NCI-H345 treated with DMSO at 0.1 percent for 48 hours (cell line): ENCODE data around the gene LCOR.
A peak's percentile ranks its signal among the peaks of the same experiment; 100 is the strongest.
"Not testable (repeated sequence)": the region's sequence is repeated elsewhere in the genome, so short reads cannot be mapped to it uniquely, and the experiment has no call there.

ENCODE experiments used
- DNase-seq: peaks from one replicate; lab custom pipeline; 2025; ENCODE audit not compliant: unreplicated experiment; lab: John Stamatoyannopoulos, UW

Gene LCOR

GRCh38 chr10:96838529-96838928, 6.4 kb downstream of the LCOR start:
- no peak for DNase-seq

- no peak for DNase-seq
Observed at GRCh38 chr10:96840841-96841518, 8.9 kb downstream of the LCOR start.

- DNase-seq, result no peak
Observed at GRCh38 chr10:96842896-96843723, 11.0 kb downstream of the LCOR start.

- no peak for DNase-seq
Observed at GRCh38 chr10:96843823-96844222, 11.7 kb downstream of the LCOR start.

- no peak for DNase-seq
Observed at GRCh38 chr10:96846395-96846794, 14.3 kb downstream of the LCOR start.

GRCh38 chr10:96846926-96847325, 14.8 kb downstream of the LCOR start:
- no peak for DNase-seq

- not testable (repeated sequence) for DNase-seq
Observed at GRCh38 chr10:96847356-96847755, 15.3 kb downstream of the LCOR start.

GRCh38 chr10:96850113-96850512, 18.0 kb downstream of the LCOR start:
- no peak for DNase-seq

- no peak for DNase-seq
Observed at GRCh38 chr10:96850825-96851224, 18.7 kb downstream of the LCOR start.

GRCh38 chr10:96851281-96851680, 19.2 kb downstream of the LCOR start:
- DNase-seq, result no peak

GRCh38 chr10:96856317-96856716, 24.2 kb downstream of the LCOR start:
- no peak for DNase-seq

GRCh38 chr10:96857301-96858012, 25.4 kb downstream of the LCOR start:
- DNase-seq, result no peak

GRCh38 chr10:96858038-96858705, 26.1 kb downstream of the LCOR start:
- no peak for DNase-seq

GRCh38 chr10:96858706-96859050, 26.6 kb downstream of the LCOR start:
- no peak for DNase-seq

- no peak for DNase-seq
Observed at GRCh38 chr10:96860631-96861277, 28.7 kb downstream of the LCOR start.

GRCh38 chr10:96863922-96864543, 31.9 kb downstream of the LCOR start:
- DNase-seq, result peak; percentile 69

GRCh38 chr10:96873086-96873485, 41.0 kb downstream of the LCOR start:
- no peak for DNase-seq

- no peak for DNase-seq
Observed at GRCh38 chr10:96873756-96874467, 41.8 kb downstream of the LCOR start.

- DNase-seq, result no peak
Observed at GRCh38 chr10:96878057-96878456, 46.0 kb downstream of the LCOR start.

GRCh38 chr10:96880575-96880974, 48.5 kb downstream of the LCOR start:
- DNase-seq, result no peak
